K562 (cell line): ENCODE data around the gene MGAT1. TPM values are rescaled to one million over a fixed set of nuclear protein-coding genes. Genes with fewer than 3 reads are reported as not detected.
A peak's percentile ranks its signal among the peaks of the same experiment; 100 is the strongest.

Experiments used
- HDAC8 ChIP-seq: fragments of 450-650 bp; IDR thresholded peaks from 2 replicates; pipeline ENCODE4 v1.6.1; 2016; ENCODE audit warnings: mild to moderate bottlenecking, missing genetic modification characterization, moderate library complexity, missing compliant biosample characterization
- HOXB6 ChIP-seq: fragments of 250-450 bp; sonication (Bioruptor Pico); IDR thresholded peaks from 2 replicates; pipeline ENCODE4 v1.5.1; 2022; ENCODE audit warnings: mild to moderate bottlenecking, borderline replicate concordance
- PHF21A ChIP-seq: fragments of 450-650 bp; IDR thresholded peaks from 2 replicates; pipeline ENCODE4 v1.6.1; 2017; ENCODE audit warnings: low read depth, borderline replicate concordance
- POLR2H ChIP-seq: IDR thresholded peaks from 2 replicates; pipeline ENCODE4 v1.6.1; 2016; ENCODE audit warnings: missing genetic modification characterization, low read depth, mild to moderate bottlenecking, control low read depth, missing compliant biosample characterization, moderate library complexity
- RHOXF2B ChIP-seq: fragments of 250-450 bp; sonication (Bioruptor Pico); conservative IDR thresholded peaks from 2 replicates; pipeline ENCODE4 v1.5.1; 2021
- ZNF217 ChIP-seq: sonication (generic); formaldehyde crosslinking; IDR thresholded peaks from 2 replicates; pipeline ENCODE4 v1.8.0; 2022; ENCODE audit warnings: mild to moderate bottlenecking, missing genetic modification reagents
- polyA plus RNA-seq, 8 experiments: library from polyadenylated mRNA; depleted of rRNA in 4 of 8; stranded (reverse) in 5 of 8; unstranded in 3 of 8; fragments of >200 nt; fragmentation: Nextera tagmentation in 2 of 8; fragmentation: Illumina TruSeq in 1 of 8; extraction: Ambion mirVana in 2 of 8; extraction: Trizol in 1 of 8; gene quantifications; 2 replicates each; pipeline versions ENCODE4 v1.2.1 to v1.2.3, GENCODE V29; 2011 to 2014; ENCODE audit warnings: inconsistent platforms in 1 of 8, missing spikeins in 1 of 8
- total RNA-seq, 7 experiments: library from RNA; depleted of rRNA in 6 of 7; stranded (reverse); fragments of >200 nt in 6 of 7; fragmentation: Illumina TruSeq in 2 of 7; extraction: Trizol in 2 of 7; gene quantifications; 2 replicates each; pipeline versions ENCODE4 v1.2.1 to v1.2.3, GENCODE V29; 2011 to 2021; ENCODE audit warnings: low replicate concordance in 1 of 7
- TF ChIP-seq, protein P1 (sequence below), 2 experiments: fragments of 450-650 bp; formaldehyde crosslinking in 1 of 2; IDR thresholded peaks; 2 replicates each; pipeline versions ENCODE4 v1.4.0 to v1.6.1; 2014 to 2020; ENCODE audit warnings: mild to moderate bottlenecking in 2 of 2, borderline replicate concordance in 1 of 2, low read depth in 1 of 2
- TF ChIP-seq, protein P2 (sequence below): sonication (generic); formaldehyde crosslinking; IDR thresholded peaks from 2 replicates; pipeline ENCODE4 v1.8.0; 2022; ENCODE audit warnings: mild to moderate bottlenecking, missing genetic modification reagents, borderline replicate concordance
- TF ChIP-seq, protein P3 (sequence below): IDR thresholded peaks from 2 replicates; pipeline ENCODE4 v1.6.1; 2016; ENCODE audit warnings: missing genetic modification characterization, missing compliant biosample characterization
- TF ChIP-seq, protein P4 (sequence below), 2 experiments: fragments of 250-450 bp in 1 of 2; fragments of 450-650 bp in 1 of 2; sonication (Bioruptor Pico) in 1 of 2; IDR thresholded peaks; 2 replicates each; pipeline versions ENCODE4 v1.6.1 to v1.8.0; 2016 to 2021; ENCODE audit warnings: mild to moderate bottlenecking in 2 of 2, moderate library complexity in 2 of 2, missing compliant biosample characterization in 1 of 2, missing genetic modification characterization in 1 of 2
- TF ChIP-seq, protein P5 (sequence below): sonication (generic); formaldehyde crosslinking; IDR thresholded peaks from 2 replicates; pipeline ENCODE4 v1.8.0; 2022; ENCODE audit warnings: missing genetic modification reagents, mild to moderate bottlenecking, moderate library complexity, borderline replicate concordance

Gene MGAT1
- total and polyA plus RNA-seq, 9 of the 15 experiments (the other 6 are each of a cell fraction or from before 2014, with no cell fraction given): 3.9 to 82.7 (median 44.5) TPM

DNA sequence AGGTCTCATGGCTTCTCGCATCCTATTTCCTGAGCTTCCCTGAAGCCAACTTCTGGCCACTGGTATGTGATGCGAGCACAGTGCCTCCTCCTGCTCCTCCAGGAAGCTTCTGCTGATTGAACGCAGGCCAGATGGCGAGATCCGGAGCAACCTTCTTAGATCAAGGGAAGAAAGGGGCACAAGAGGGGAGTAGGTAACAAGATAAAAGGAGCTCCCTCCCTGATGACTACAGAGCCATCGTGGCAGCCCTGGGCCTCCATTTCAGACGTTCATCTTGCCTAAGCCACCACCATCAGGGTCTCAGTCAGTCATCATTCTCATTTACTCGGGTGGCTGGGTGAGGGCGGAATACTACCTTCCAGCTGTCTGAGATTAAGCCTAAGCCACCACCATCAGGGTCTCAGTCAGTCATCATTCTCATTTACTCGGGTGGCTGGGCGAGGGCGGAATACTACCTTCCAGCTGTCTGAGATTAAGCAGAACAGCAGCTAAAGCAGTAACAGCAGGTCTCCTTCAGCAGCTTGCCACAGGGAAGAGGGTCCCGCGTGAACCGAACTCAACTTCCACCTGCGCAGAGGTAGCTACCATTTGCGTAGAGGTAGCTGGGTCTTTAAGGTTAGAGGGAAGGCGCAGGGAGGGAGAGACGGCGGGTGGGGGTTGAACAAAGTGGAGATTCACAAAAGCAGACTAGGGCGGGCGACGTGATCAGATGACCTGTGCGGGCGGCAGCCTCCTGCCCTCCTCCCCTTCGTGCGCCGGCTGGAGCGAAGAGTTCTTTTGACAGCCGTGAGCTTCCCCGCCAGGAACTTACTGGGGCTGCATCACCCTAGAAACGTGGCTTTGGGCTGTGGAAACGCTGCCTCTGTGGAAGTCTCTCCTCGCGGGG, 27.9 kb upstream of the MGAT1 start (continued):
- TF ChIP-seq, protein P1, sequence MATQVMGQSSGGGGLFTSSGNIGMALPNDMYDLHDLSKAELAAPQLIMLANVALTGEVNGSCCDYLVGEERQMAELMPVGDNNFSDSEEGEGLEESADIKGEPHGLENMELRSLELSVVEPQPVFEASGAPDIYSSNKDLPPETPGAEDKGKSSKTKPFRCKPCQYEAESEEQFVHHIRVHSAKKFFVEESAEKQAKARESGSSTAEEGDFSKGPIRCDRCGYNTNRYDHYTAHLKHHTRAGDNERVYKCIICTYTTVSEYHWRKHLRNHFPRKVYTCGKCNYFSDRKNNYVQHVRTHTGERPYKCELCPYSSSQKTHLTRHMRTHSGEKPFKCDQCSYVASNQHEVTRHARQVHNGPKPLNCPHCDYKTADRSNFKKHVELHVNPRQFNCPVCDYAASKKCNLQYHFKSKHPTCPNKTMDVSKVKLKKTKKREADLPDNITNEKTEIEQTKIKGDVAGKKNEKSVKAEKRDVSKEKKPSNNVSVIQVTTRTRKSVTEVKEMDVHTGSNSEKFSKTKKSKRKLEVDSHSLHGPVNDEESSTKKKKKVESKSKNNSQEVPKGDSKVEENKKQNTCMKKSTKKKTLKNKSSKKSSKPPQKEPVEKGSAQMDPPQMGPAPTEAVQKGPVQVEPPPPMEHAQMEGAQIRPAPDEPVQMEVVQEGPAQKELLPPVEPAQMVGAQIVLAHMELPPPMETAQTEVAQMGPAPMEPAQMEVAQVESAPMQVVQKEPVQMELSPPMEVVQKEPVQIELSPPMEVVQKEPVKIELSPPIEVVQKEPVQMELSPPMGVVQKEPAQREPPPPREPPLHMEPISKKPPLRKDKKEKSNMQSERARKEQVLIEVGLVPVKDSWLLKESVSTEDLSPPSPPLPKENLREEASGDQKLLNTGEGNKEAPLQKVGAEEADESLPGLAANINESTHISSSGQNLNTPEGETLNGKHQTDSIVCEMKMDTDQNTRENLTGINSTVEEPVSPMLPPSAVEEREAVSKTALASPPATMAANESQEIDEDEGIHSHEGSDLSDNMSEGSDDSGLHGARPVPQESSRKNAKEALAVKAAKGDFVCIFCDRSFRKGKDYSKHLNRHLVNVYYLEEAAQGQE (IDR thresholded peaks at IDR 0.05; ENCODE audit: borderline replicate concordance): no peak
- TF ChIP-seq, protein P1 (CRISPR knock-in tag; IDR thresholded peaks at IDR 0.05; ENCODE audit: low read depth): no peak
- TF ChIP-seq PHF21A (no peak), ZNF217 (CRISPR knock-in tag) (no peak), HDAC8 (tag) (no peak), RHOXF2B (no peak), POLR2H (peak; percentile 70; the same call in 1 of the 2 replicates), HOXB6 (no peak)
- TF ChIP-seq, protein P2, sequence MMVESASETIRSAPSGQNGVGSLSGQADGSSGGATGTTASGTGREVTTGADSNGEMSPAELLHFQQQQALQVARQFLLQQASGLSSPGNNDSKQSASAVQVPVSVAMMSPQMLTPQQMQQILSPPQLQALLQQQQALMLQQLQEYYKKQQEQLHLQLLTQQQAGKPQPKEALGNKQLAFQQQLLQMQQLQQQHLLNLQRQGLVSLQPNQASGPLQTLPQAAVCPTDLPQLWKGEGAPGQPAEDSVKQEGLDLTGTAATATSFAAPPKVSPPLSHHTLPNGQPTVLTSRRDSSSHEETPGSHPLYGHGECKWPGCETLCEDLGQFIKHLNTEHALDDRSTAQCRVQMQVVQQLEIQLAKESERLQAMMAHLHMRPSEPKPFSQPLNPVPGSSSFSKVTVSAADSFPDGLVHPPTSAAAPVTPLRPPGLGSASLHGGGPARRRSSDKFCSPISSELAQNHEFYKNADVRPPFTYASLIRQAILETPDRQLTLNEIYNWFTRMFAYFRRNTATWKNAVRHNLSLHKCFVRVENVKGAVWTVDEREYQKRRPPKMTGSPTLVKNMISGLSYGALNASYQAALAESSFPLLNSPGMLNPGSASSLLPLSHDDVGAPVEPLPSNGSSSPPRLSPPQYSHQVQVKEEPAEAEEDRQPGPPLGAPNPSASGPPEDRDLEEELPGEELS (CRISPR knock-in tag): no peak
- TF ChIP-seq, protein P3, sequence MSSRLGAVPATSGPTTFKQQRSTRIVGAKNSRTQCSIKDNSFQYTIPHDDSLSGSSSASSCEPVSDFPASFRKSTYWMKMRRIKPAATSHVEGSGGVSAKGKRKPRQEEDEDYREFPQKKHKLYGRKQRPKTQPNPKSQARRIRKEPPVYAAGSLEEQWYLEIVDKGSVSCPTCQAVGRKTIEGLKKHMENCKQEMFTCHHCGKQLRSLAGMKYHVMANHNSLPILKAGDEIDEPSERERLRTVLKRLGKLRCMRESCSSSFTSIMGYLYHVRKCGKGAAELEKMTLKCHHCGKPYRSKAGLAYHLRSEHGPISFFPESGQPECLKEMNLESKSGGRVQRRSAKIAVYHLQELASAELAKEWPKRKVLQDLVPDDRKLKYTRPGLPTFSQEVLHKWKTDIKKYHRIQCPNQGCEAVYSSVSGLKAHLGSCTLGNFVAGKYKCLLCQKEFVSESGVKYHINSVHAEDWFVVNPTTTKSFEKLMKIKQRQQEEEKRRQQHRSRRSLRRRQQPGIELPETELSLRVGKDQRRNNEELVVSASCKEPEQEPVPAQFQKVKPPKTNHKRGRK (tag): no peak
- TF ChIP-seq, protein P4, sequence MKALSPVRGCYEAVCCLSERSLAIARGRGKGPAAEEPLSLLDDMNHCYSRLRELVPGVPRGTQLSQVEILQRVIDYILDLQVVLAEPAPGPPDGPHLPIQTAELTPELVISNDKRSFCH (CRISPR knock-in tag; IDR thresholded peaks at IDR 0.05): no peak
- TF ChIP-seq, protein P4 (tag; IDR thresholded peaks at IDR 0.05): no peak
- TF ChIP-seq, protein P5, sequence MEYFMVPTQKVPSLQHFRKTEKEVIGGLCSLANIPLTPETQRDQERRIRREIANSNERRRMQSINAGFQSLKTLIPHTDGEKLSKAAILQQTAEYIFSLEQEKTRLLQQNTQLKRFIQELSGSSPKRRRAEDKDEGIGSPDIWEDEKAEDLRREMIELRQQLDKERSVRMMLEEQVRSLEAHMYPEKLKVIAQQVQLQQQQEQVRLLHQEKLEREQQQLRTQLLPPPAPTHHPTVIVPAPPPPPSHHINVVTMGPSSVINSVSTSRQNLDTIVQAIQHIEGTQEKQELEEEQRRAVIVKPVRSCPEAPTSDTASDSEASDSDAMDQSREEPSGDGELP (CRISPR knock-in tag): peak; percentile 64
